ENCODE measurements around the gene FBXO45. TPM values are rescaled to one million over a fixed set of nuclear protein-coding genes. Genes with fewer than 3 reads are reported as not detected.
"Not testable (repeated sequence)": the region's sequence is repeated elsewhere in the genome, so short reads cannot be mapped to it uniquely, and the experiment has no call there.

Gene FBXO45
- total RNA-seq, result 10 to 100 TPM in 1 of 4 donors, 1 to 10 TPM in 3; 5.0 to 25.2 (median 8.9) TPM

GRCh38 chr3:196568246-196569002 lies at the start of gene FBXO45, which contains the start of gene WDR53:
FBXO45 (plus strand) TSS chr3:196568660; CDS start chr3:196568985, 325 bp downstream.
WDR53 (minus strand) TSS chr3:196568554; CDS start chr3:196561475, 7,079 bp downstream.
- no peaks in the 10 kb centered on the region for H3K27me3 ChIP-seq
- H3K27ac ChIP-seq, result peak within 1 kb of the TSS; percentile 71 to 85
- peak within 1 kb of the TSS; percentile 83 to 90 for H3K4me3 ChIP-seq
- peak; percentile 50 to 76 for TF ChIP-seq POLR2A (IDR thresholded peaks at IDR 0.05)
- TF ChIP-seq CTCF (IDR thresholded peaks at IDR 0.05), result peak in 2 of 4 experiments; percentile 22 to 34
- no peaks in the 10 kb centered on the region for H3K36me3 ChIP-seq
- peaks cover 0 to 5% of the 10 kb centered on the region in 2 donors for H3K4me1 ChIP-seq
- no peaks in the 10 kb centered on the region for H3K9me3 ChIP-seq
- peak; percentile 92 to 93 for DNase-seq
- intact Hi-C loops (cut with DNase I; ENCODE audit: low total_unique reads), result no loop called here

- Histone ChIP-seq H3K27ac (no peak overlapping the region), H3K36me3 (no peaks in the 10 kb centered on the region), H3K4me3 (no peak overlapping the region), H3K4me1 (no peaks in the 10 kb centered on the region), H3K27me3 (no peaks in the 10 kb centered on the region), H3K9me3 (peaks cover 0 to 23% of the 10 kb centered on the region in 2 donors)
- DNase-seq, result peak in 1 of 2 donors; percentile 25
- intact Hi-C loops (cut with DNase I; ENCODE audit: low total_unique reads), result no loop called here
- no peak for TF ChIP-seq POLR2A (IDR thresholded peaks at IDR 0.05)
- TF ChIP-seq CTCF (IDR thresholded peaks at IDR 0.05), result peak in 3 of 4 experiments; percentile 35 to 55 (median 39)
Measured at GRCh38 chr3:196518966-196519717, 49.3 kb upstream of the FBXO45 start.

GRCh38 chr3:196519718-196520082 lies 48.8 kb upstream of the FBXO45 start:
- intact Hi-C loops (cut with DNase I; ENCODE audit: low total_unique reads), result no loop called here
- Histone ChIP-seq H3K4me3 (no peak overlapping the region), H3K9me3 (peaks cover 0 to 23% of the 10 kb centered on the region in 2 donors), H3K36me3 (no peaks in the 10 kb centered on the region), H3K27me3 (no peaks in the 10 kb centered on the region), H3K27ac (no peak overlapping the region), H3K4me1 (no peaks in the 10 kb centered on the region)
- TF ChIP-seq POLR2A (IDR thresholded peaks at IDR 0.05) (no peak), CTCF (IDR thresholded peaks at IDR 0.05) (no peak)
- DNase-seq, result no peak

- intact Hi-C loops (cut with DNase I; ENCODE audit: low total_unique reads); DNase-seq; H3K27me3 ChIP-seq; H3K4me1 ChIP-seq; H3K36me3 ChIP-seq; H3K27ac ChIP-seq; H3K4me3 ChIP-seq: not testable (repeated sequence)
- peaks cover 0 to 23% of the 10 kb centered on the region in 2 donors for H3K9me3 ChIP-seq
Measured at GRCh38 chr3:196521291-196521690, 47.2 kb upstream of the FBXO45 start.

GRCh38 chr3:196523841-196524240 lies 44.6 kb upstream of the FBXO45 start:
- Histone ChIP-seq H3K9me3 (peaks cover 0 to 19% of the 10 kb centered on the region in 2 donors), H3K27ac (no peak overlapping the region), H3K36me3 (no peaks in the 10 kb centered on the region), H3K4me3 (no peak overlapping the region), H3K27me3 (no peaks in the 10 kb centered on the region), H3K4me1 (no peaks in the 10 kb centered on the region)
- TF ChIP-seq CTCF (IDR thresholded peaks at IDR 0.05), result no peak
- DNase-seq, result no peak
- intact Hi-C loops (cut with DNase I; ENCODE audit: low total_unique reads), result no loop called here
